MCF 10A (cell line): ENCODE data around the gene ZNF138. TPM values are rescaled to one million over a fixed set of nuclear protein-coding genes. Genes with fewer than 3 reads are reported as not detected.

Experiments
- BruUV-seq: library from RNA; stranded (reverse); fragments of 400-500 nt; replicated peaks from 2 replicates; lab custom pipeline; 2021; lab: Mats Ljungman, UMichigan
- CTCF ChIA-PET: fragments of 300-600 bp; sonication (Branson Sonifier 250); formaldehyde crosslinking; extraction: SDS; loops from one replicate; lab custom pipeline; 2021; ENCODE audit warnings: antibody characterized with exemption, inconsistent platforms; lab: Yijun Ruan, JAX
- POLR2A ChIA-PET: fragments of 300-600, 350-650 bp; sonication (Branson Sonifier 250); formaldehyde crosslinking; extraction: SDS; loops from one replicate; lab custom pipeline; 2020; ENCODE audit warnings: antibody characterized with exemption, inconsistent platforms; lab: Yijun Ruan, JAX
- DNase-seq: peaks from one replicate; pipeline ENCODE4 v3.0.0-alpha.2; 2018; ENCODE audit not compliant: unreplicated experiment
- H3K27ac Mint-ChIP-seq: one replicate; pipeline ENCODE4 v1.8.0; 2022; ENCODE audit warnings: mild to moderate bottlenecking, low read depth, mixed read lengths; ENCODE audit not compliant: unreplicated experiment
- H3K27me3 Mint-ChIP-seq: one replicate; pipeline ENCODE4 v1.8.0; 2022; ENCODE audit warnings: mixed read lengths; ENCODE audit not compliant: insufficient read depth, unreplicated experiment
- H3K36me3 Mint-ChIP-seq: one replicate; pipeline ENCODE4 v1.8.0; 2022; ENCODE audit warnings: mild to moderate bottlenecking, moderate library complexity, mixed read lengths; ENCODE audit not compliant: insufficient read depth, unreplicated experiment
- H3K4me1 Mint-ChIP-seq: one replicate; pipeline ENCODE4 v1.8.0; 2022; ENCODE audit warnings: mixed read lengths; ENCODE audit not compliant: insufficient read depth, unreplicated experiment
- H3K4me3 Mint-ChIP-seq: one replicate; pipeline ENCODE4 v1.8.0; 2022; ENCODE audit warnings: mild to moderate bottlenecking, moderate library complexity, mixed read lengths; ENCODE audit not compliant: unreplicated experiment
- H3K9me3 Mint-ChIP-seq: one replicate; pipeline ENCODE4 v1.8.0; 2022; ENCODE audit warnings: mixed read lengths; ENCODE audit not compliant: unreplicated experiment
- CTCF ChIP-seq: fragments of 200-600 bp; IDR thresholded peaks from one replicate; pipeline ENCODE4 v1.8.0; 2022; ENCODE audit warnings: antibody characterized with exemption, mild to moderate bottlenecking; ENCODE audit not compliant: unreplicated experiment
- intact Hi-C: fragments of 100-400 bp; cut with micrococcal nuclease; formaldehyde crosslinking; loops from 2 replicates; pipeline ENCODE4 v1.14.1; 2022
- total RNA-seq: library from RNA; stranded (reverse); gene quantifications from 2 replicates; pipeline ENCODE4 v1.2.3, GENCODE V29; 2022

ZNF138 gene
- total RNA-seq, 1 experiment from 2014 or later, result 3.3 TPM

GRCh38 chr7:64875658-64876406 lies 81.6 kb downstream of the ZNF138 start:
- H3K4me3 Mint-ChIP-seq, result no peak overlapping the region
- no peaks in the 10 kb centered on the region for H3K27me3 Mint-ChIP-seq
- ChIA-PET POLR2A (no interaction called here), CTCF (no interaction called here)
- intact Hi-C loops, result no loop called here
- TF ChIP-seq CTCF, result no peak
- no peaks in the 10 kb centered on the region for H3K4me1 Mint-ChIP-seq
- H3K27ac Mint-ChIP-seq, result no peak overlapping the region
- no peak for DNase-seq
- BruUV-seq, result no TSS peak
- H3K9me3 Mint-ChIP-seq, result peaks cover 15% of the 10 kb centered on the region
- no peaks in the 10 kb centered on the region for H3K36me3 Mint-ChIP-seq

DNA sequence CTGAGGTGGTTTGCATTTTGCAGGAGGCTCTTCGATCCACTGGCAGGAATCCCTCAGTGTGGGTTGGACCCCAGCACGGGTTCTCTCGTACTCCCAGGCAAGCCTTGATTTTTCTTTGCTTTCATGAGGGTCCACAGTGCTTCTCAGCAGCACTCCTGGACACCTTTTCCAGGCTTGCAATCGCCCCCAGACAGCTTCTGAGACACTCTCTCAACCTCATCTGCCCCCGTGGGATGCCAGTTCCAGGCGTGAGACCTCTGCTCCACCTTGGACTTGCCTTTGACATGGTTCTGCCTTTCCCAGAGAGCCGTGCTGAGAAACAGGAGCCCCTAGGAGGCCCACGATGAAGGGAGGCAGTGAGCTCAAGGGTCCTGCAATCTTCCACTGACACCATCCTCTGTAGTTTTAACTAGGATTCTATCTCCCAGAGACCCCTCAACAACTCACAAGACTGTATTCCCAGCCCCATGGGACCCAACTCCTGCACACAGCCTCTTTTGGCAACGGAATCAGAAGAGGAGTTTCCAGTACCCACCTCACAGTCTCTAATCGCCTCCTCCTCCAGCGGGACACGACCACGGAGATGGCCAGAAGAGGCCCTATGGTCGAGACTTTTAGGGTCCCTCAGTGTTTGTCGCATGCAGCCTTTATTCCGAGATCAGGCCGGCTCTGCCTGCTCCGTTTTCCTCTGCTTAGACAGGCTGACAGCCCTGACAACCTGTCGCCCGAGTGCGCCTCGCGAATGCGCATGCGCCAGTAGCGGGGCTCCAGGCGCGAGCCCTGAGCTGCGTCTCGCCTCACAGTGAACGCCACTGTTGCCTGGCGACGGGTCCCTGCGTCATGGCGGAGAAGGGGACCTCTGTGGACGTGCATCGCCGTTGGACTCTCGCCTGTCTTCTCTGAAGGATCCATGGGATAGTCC lies 82.8 kb downstream of the ZNF138 start:
- intact Hi-C loops, result no loop called here
- ChIA-PET CTCF (no interaction called here), POLR2A (no interaction called here)
- H3K27ac Mint-ChIP-seq, result no peak overlapping the region
- DNase-seq, result no peak
- BruUV-seq, result no TSS peak
- H3K27me3 Mint-ChIP-seq, result no peaks in the 10 kb centered on the region
- H3K4me3 Mint-ChIP-seq, result no peak overlapping the region
- peaks cover 7% of the 10 kb centered on the region for H3K9me3 Mint-ChIP-seq
- H3K36me3 Mint-ChIP-seq, result no peaks in the 10 kb centered on the region
- TF ChIP-seq CTCF, result no peak
- H3K4me1 Mint-ChIP-seq, result no peaks in the 10 kb centered on the region

DNA sequence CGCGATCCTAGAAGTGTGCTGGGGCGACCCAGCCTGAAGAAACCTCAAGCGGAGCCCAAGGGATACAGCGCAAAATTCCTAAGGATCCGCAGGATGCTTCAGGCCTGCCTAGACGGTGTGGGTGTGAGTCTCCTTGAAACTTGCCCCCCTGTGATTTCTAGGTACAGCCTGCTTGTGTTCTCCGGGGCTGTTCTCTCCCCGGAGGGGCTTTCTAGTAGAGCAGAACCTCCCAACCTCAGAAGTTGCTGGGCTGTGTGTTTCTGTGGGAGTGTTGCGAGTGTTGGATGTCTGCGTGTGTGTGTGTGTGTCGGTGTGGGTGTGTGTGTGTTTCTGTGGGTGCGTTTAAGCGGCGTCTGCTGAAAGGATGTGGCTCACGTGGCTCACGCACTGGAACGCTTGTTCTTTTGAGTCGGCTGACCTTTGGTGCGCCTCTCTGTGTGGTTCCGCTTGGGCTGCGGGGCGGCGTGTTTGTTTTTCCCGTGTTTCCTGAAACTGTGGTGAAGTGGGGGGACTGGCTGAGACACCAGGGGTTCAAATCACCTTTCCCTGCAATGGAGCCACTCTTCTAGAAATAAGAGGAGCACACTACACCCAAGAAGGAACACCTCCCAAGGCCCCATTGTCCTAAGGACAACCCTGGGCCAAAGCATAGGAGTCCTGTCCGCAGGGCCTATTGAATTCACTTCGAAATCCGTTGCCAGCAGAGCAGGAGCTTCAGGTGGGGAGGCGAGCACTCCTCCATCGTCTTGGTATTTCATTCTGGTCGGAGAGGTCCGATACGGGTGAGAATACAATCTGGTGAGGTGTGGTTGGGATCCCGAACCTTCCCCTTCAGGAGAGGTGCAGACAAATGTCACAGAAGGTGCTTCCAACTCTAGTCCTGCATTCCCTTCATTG lies 83.7 kb downstream of the ZNF138 start:
- no peak for DNase-seq
- ChIA-PET POLR2A (no interaction called here), CTCF (interaction anchor here (0.7 kb wide), 1 partner anchor 84 kb away, joined by 3 read pairs; the partner anchor contains the start of gene ZNF138)
- BruUV-seq, result no TSS peak
- no peak for TF ChIP-seq CTCF
- no peak overlapping the region for H3K4me3 Mint-ChIP-seq
- no peak overlapping the region for H3K27ac Mint-ChIP-seq
- intact Hi-C loops, result no loop called here
- H3K9me3 Mint-ChIP-seq, result peaks cover 7% of the 10 kb centered on the region
- no peaks in the 10 kb centered on the region for H3K27me3 Mint-ChIP-seq
- no peaks in the 10 kb centered on the region for H3K4me1 Mint-ChIP-seq
- H3K36me3 Mint-ChIP-seq, result no peaks in the 10 kb centered on the region
